GM23248 (cell line): Measurements from ENCODE around the gene HOXA13.

Experiments
- EZH2 ChIP-seq: fragments of 200-600 bp; sonication (generic); IDR thresholded peaks from 2 replicates; pipeline ENCODE4 v1.6.1; 2018; ENCODE audit warnings: antibody characterized with exemption, mild to moderate bottlenecking; ENCODE audit not compliant: insufficient read depth, poor library complexity, severe bottlenecking
- EZH2phosphoT487 ChIP-seq: fragments of 200-600 bp; sonication (generic); IDR thresholded peaks from 2 replicates; pipeline ENCODE4 v1.6.1; 2018; ENCODE audit warnings: antibody characterized with exemption, moderate library complexity, mild to moderate bottlenecking, low read depth; ENCODE audit not compliant: insufficient read depth

DNA sequence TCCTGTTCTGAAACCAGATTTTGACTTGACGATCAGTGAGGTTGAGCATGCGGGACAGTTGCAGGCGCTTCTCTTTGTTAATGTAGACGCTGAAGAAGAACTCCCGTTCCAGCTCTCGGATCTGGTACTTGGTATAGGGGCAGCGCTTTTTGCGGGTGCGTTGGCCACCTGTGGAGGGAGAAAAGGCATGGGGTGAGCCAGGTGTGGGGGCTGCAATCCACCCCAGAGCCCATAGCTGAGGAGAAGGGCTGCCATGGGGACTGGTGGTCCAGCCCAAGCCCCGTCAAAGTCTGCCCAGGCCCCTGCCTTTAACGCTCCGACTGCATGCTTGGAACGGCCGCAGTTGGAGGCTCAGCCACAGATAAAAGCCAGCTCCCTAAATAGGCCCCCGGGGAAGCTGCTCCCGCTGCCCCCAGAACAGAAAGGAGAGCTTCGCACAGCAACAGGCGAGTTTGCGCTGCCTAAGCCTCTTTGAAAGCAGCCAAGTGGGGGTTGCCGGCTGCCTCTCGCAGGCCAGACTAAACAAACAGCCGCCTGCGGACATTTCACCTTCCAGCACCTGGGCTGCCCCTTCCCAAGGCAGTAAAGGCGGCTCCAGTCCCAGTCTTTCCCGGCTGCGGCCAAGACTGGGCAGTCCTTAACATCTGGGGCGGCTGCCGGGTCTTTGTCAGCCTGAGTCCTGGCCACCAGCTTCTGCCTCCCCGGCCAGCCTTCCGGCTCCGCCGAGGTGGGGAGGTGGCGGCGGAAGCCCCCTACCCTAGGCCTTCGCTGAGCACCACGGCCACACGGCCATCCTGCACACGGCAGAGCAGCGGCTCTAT lies 16.8 kb downstream of the HOXA13 start:
- no peak for TF ChIP-seq EZH2phosphoT487
- TF ChIP-seq EZH2, result no peak
